Stimulated activated memory B cell treated with anti-CD40 and anti-IgM and Interleukin-4, amounts not matched to agents 10 μg/mL and 1 μg/mL and 100 μg/mL, for 72 hours (primary cell): Measurements from ENCODE around the gene PAK1.
"Not testable (repeated sequence)": the region's sequence is repeated elsewhere in the genome, so short reads cannot be mapped to it uniquely, and the experiment has no call there.

Experiments used
- ATAC-seq: fragments of 150-1000 bp; cut with Tn5 transposase; 2 replicates; pipeline ENCODE4 v1.10.0; 2021
- H3K27ac Mint-ChIP-seq: one replicate; pipeline ENCODE4 v1.8.0; 2022; ENCODE audit warnings: mild to moderate bottlenecking, mixed read lengths
- H3K27me3 Mint-ChIP-seq: one replicate; pipeline ENCODE4 v1.8.0; 2022; ENCODE audit warnings: mixed read lengths
- H3K36me3 Mint-ChIP-seq: one replicate; pipeline ENCODE4 v1.8.0; 2022; ENCODE audit warnings: mixed read lengths
- H3K4me1 Mint-ChIP-seq: one replicate; pipeline ENCODE4 v1.8.0; 2022; ENCODE audit warnings: mixed read lengths
- H3K4me3 Mint-ChIP-seq: one replicate; pipeline ENCODE4 v1.8.0; 2022; ENCODE audit warnings: mild to moderate bottlenecking, moderate library complexity, mixed read lengths
- H3K9me3 Mint-ChIP-seq: one replicate; pipeline ENCODE4 v1.8.0; 2022; ENCODE audit warnings: mixed read lengths

PAK1 gene

DNA sequence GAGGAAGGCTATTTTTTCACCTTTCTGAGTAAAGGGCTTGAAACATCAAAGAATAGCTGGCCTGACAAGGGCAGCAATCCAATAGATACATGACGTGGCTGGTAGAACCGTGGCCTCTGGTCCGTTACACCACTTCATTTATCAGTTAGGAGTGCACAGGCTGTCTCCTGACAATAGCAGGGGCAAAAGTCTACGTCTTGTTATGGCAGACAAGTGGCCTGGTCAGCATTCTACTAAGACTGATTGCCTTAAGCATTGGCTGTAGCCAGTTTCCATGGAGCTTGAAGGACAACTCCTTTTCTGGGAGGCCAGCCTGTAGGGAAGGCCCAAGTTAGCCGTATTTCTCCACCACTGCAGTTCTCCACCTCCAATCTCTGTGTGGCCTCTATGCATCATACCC is 163.2 kb downstream of the PAK1 start:
- Mint-ChIP-seq H3K4me3 (no peak overlapping the region), H3K27me3 (no peaks in the 10 kb centered on the region), H3K9me3 (no peaks in the 10 kb centered on the region), H3K4me1 (no peaks in the 10 kb centered on the region), H3K27ac (no peak overlapping the region), H3K36me3 (no peaks in the 10 kb centered on the region)
- ATAC-seq, result no peak

DNA sequence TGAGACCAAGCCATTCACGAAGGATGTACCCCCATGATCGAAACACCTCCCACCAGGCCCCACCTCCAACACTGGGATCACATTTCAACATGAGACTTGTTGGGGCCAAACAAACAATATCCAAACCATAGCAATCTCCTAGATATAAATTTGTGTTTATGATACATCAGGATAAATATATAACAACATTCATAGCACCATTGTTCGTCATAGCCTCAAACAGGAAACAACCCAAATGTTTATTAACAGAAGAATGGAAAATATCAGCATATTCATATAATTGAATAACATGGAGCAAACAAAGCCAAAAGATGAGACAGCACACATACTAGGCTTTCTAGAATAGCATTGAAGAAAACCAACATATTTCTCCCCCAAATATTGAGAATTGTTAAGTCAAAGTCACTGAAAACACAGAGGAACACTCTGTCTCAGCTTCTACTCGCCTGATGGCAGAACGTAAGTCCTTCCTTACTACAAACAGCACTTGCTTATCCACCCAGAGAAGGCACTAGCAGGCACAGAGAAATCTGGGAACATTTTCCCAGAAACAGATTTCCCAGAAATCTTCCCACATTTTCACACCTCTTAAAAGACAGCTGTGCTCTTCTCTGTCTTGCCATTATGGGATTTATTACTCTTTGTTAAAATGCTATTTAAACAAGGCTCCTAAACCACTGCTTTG is 164.4 kb downstream of the PAK1 start:
- H3K36me3 Mint-ChIP-seq, result no peaks in the 10 kb centered on the region
- H3K27me3 Mint-ChIP-seq, result no peaks in the 10 kb centered on the region
- no peak overlapping the region for H3K4me3 Mint-ChIP-seq
- H3K9me3 Mint-ChIP-seq, result no peaks in the 10 kb centered on the region
- ATAC-seq, result no peak
- no peaks in the 10 kb centered on the region for H3K4me1 Mint-ChIP-seq
- H3K27ac Mint-ChIP-seq, result no peak overlapping the region

DNA sequence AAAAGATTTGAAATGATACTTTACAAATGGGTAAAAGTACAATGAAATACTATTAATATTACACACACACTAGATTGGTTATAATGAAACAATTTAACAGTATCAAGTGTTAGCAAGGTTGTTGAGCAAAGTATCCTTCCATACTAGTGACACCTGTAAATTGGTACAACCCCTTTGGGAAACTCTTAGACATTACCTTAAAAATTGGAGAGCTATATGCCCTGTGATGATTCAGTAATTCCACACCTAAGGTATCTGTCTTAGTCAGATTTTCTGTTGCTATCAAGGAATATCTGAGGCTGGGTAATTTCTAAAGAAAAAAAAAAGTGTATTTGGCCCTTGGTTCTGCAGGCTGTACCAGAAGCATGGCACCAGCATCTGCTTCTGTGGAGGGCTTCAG is 165.1 kb downstream of the PAK1 start:
- no peaks in the 10 kb centered on the region for H3K27me3 Mint-ChIP-seq
- H3K36me3 Mint-ChIP-seq, result no peaks in the 10 kb centered on the region
- ATAC-seq, result no peak
- no peak overlapping the region for H3K4me3 Mint-ChIP-seq
- H3K4me1 Mint-ChIP-seq, result no peaks in the 10 kb centered on the region
- H3K27ac Mint-ChIP-seq, result no peak overlapping the region
- no peaks in the 10 kb centered on the region for H3K9me3 Mint-ChIP-seq

DNA sequence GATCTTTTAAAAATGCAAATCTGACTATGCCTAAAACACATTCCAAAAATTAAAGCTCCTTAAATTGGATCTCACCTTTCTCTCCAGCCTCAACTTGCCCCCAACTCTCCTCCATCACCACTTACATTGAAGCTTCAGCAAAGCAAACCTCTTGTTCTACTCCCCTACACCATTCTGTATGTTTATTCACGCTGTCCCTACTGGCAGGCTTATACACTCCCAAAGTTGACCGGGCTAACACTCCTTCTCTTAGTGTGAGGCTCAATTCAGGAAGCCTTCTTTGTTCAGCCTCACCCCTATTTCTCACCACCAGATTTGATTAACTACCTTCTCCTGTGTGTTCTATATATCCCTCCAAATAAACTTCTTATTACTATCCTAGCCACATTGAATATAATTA is 170.6 kb downstream of the PAK1 start:
- H3K27me3 Mint-ChIP-seq, result no peaks in the 10 kb centered on the region
- ATAC-seq, result no peak
- H3K27ac Mint-ChIP-seq, result no peak overlapping the region
- no peaks in the 10 kb centered on the region for H3K4me1 Mint-ChIP-seq
- H3K36me3 Mint-ChIP-seq, result no peaks in the 10 kb centered on the region
- peaks cover 3% of the 10 kb centered on the region for H3K9me3 Mint-ChIP-seq
- H3K4me3 Mint-ChIP-seq, result no peak overlapping the region

DNA sequence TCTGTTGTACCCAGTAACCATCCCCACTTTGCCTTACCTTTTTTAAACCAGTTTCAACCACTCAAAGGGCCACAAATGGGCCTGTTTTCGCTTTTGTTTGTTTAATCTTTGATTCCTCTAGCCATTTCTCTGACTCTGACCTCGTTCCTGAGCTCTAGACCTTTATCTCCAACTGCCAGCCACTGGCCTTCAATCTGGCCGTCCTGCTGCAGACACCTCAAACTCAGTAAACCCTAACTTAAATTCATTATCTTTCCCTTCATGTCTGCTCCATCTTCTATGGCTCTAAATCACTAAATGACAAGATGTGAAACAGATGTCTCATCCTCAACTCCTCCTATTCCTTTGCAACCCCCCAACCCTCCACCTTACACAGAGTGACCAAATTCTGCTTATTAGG is 171.1 kb downstream of the PAK1 start:
- Mint-ChIP-seq H3K27me3 (no peaks in the 10 kb centered on the region), H3K27ac (no peak overlapping the region), H3K4me1 (no peaks in the 10 kb centered on the region), H3K4me3 (no peak overlapping the region), H3K36me3 (no peaks in the 10 kb centered on the region), H3K9me3 (peaks cover 3% of the 10 kb centered on the region)
- no peak for ATAC-seq

DNA sequence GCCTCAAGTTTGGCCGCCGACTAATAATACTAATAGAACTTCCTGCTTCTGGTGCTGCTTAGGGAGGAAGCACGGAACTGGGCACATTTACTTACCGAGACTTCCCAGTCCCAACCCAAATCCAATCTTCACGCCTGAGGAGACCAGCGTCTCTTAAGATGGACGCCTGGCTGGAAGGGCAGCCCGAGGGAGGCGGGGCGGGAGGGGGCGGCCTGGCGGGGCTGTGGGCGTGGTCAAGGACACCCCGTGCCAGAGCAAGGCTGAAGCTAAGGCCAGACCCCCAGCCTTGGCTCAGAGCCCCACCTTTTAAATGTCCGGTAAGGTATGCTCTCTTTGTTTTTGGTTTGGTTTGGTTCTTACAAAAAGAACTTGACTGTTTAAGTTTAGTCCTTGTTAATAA is 172.4 kb downstream of the PAK1 start, which contains the start of gene GDPD4:
Gene GDPD4, minus strand, starts transcription at position 177 of the 400 bp plus-strand sequence. CDS start 16,549 bp downstream, outside the sequence.
- no peaks in the 10 kb centered on the region for H3K27me3 Mint-ChIP-seq
- no peaks in the 10 kb centered on the region for H3K4me1 Mint-ChIP-seq
- no peak within 1 kb of the TSS for H3K4me3 Mint-ChIP-seq
- peaks cover 3% of the 10 kb centered on the region for H3K9me3 Mint-ChIP-seq
- no peak within 1 kb of the TSS for H3K27ac Mint-ChIP-seq
- no peaks in the 10 kb centered on the region for H3K36me3 Mint-ChIP-seq
- no peak for ATAC-seq

DNA sequence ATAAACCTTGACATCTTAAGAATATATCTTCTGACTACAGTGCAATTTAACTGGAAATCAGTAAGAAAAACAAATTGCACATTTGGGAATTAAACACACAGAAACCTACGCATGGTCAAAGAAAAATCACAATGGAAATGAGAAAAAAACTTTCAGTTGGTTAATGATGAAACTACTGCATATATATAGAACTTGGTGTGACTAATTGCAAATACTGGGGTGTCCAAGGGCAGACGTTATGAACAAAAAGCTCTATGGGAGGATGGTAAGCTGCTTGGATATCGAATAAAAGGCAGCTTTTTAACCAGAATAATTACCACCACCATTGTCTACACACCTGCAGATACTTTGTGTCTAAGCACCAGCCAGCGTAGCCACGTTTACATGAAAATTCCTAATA is 173.2 kb downstream of the PAK1 start:
- no peak overlapping the region for H3K4me3 Mint-ChIP-seq
- H3K27me3 Mint-ChIP-seq, result no peaks in the 10 kb centered on the region
- no peak for ATAC-seq
- H3K9me3 Mint-ChIP-seq, result peaks cover 3% of the 10 kb centered on the region
- no peaks in the 10 kb centered on the region for H3K36me3 Mint-ChIP-seq
- no peak overlapping the region for H3K27ac Mint-ChIP-seq
- no peaks in the 10 kb centered on the region for H3K4me1 Mint-ChIP-seq

DNA sequence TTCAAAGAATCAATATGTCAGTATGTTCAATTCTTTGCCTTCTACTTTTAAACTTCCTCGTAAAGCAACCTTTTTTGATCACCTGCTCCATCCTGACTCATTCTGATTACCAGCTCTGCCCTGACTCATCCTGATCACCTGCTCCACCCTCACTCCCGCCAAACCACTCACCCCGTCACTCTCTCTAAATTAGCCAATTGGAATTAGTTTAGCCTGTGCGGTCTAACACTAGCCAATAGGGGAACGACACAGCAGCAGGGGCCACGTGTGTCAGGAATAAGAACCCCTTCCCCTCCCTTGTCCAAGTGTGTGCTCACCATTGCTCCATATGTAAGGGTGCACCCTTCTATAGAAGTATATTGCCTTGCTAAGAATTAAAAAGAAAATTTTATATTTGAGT is 173.9 kb downstream of the PAK1 start:
- not testable (repeated sequence) for H3K36me3 Mint-ChIP-seq, H3K9me3 Mint-ChIP-seq, H3K4me3 Mint-ChIP-seq, H3K27ac Mint-ChIP-seq, H3K27me3 Mint-ChIP-seq, H3K4me1 Mint-ChIP-seq, ATAC-seq

DNA sequence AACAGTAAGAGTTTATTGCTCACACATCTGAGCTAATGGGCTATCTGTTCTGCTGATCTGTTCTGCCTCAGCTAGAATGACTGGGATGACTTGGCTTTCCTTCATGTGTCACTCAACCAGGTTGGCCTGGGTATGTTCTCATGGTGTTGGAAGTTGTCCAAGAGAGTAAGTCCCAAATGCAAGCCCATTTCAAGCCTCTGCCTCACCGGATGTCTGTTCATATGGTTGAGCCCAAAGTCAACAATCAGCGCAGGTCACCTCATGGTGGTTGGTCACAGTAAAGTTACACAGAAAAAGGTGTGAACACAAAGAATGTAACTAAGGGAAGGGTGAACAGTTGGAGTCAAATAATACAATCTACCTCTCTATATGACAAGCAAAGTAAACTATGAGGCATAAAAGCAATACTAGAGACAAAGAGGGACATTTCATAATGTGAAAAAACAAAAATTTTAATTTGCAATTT is 174.3 kb downstream of the PAK1 start:
- H3K27ac Mint-ChIP-seq, result no peak overlapping the region
- no peak overlapping the region for H3K4me3 Mint-ChIP-seq
- H3K27me3 Mint-ChIP-seq, result no peaks in the 10 kb centered on the region
- no peaks in the 10 kb centered on the region for H3K4me1 Mint-ChIP-seq
- ATAC-seq, result no peak
- no peaks in the 10 kb centered on the region for H3K36me3 Mint-ChIP-seq
- peaks cover 3% of the 10 kb centered on the region for H3K9me3 Mint-ChIP-seq

DNA sequence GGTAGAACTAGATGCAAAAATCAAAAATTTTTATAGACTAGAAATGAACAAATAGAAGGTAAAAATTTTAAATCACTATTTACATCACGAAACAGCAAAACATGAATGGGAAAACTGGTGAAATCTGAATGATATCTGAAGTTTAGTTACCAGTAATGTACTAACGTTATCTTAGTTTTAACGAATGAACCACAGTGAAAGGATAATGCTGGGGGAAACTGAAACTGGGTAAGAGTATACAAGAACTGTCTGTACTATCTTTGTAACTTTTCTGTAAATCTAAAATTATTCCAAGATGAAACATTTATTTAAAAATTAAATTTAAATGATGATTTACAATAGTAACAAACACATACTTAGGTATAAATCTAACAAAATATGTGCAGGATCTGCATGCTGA is 179.9 kb downstream of the PAK1 start:
- Mint-ChIP-seq H3K27me3 (peaks cover 9% of the 10 kb centered on the region), H3K4me1 (no peaks in the 10 kb centered on the region), H3K9me3 (peaks cover 3% of the 10 kb centered on the region), H3K27ac (no peak overlapping the region), H3K4me3 (no peak overlapping the region), H3K36me3 (no peaks in the 10 kb centered on the region)
- no peak for ATAC-seq

DNA sequence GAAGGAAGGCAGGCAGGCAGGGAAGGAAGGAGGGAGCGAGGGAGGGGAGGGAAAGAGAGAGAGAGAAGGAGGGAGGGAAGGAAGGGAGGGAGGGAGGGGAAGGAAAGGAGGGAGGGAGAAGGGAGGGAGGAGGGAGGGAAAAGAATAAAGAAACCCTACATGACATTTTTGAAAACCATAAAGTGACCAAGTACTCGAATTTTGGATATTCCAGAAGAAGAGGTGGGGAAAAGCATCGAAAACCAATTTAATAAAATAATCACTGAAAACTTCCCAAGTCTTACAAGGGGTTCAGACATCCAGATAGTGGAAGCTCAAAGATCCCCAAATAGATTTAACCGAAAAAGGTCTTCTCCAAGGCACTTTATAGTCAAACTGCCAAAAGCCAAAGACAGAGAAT is 184.2 kb downstream of the PAK1 start:
- no peak for ATAC-seq
- no peak overlapping the region for H3K4me3 Mint-ChIP-seq
- H3K36me3 Mint-ChIP-seq, result no peaks in the 10 kb centered on the region
- H3K4me1 Mint-ChIP-seq, result no peaks in the 10 kb centered on the region
- H3K9me3 Mint-ChIP-seq, result peaks cover 3% of the 10 kb centered on the region
- peaks cover 43% of the 10 kb centered on the region for H3K27me3 Mint-ChIP-seq
- H3K27ac Mint-ChIP-seq, result no peak overlapping the region

DNA sequence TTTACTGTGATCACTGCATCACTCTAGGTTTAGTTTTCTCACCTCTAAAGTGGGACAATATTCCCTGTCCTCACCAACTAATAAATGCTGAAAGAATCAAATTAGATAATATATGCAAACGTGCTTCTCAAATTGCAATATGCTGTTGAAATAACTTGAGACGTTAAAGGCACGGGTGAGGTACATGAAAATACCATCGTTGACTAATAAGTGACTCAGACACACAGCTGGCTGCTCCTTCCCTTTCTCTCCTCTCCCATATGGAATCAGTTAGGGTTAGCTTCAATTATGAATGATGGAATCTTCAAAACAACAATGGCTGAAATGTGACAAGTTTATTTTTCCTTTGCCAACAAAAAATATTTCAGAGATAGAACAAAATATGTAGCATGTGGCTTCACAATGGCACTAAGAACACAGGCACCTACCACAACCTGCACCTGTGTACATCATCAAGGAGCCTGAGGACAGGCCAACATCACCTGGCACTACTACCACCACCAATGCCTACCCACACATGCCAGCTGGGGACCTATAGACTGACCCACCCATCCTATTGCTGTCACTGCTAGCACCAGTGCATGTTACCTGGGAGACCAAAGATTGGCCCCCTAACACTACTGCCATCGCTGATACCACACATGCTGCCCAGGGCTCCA is 186.2 kb downstream of the PAK1 start:
- peaks cover 46% of the 10 kb centered on the region for H3K27me3 Mint-ChIP-seq
- no peak overlapping the region for H3K27ac Mint-ChIP-seq
- no peaks in the 10 kb centered on the region for H3K9me3 Mint-ChIP-seq
- H3K4me3 Mint-ChIP-seq, result no peak overlapping the region
- no peaks in the 10 kb centered on the region for H3K36me3 Mint-ChIP-seq
- no peak for ATAC-seq
- no peaks in the 10 kb centered on the region for H3K4me1 Mint-ChIP-seq

DNA sequence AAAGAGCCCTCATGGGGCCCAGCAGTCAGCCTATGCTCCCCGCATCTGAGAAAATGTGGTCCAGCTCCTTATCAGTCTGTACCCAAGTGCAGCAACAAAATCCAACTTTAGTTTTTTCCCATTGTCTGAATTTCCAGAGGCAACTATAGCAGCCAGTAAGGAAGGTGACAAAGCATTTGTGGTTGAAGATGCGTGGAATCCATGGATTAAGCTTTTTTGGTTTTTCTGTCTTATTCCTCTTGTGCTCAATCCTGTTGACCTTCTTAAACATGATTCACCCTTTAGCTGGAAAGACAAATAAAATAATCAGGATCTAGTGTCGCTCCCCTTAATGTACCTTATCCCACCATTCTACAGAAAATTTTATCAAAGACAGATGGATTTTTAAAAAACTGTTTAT is 186.8 kb downstream of the PAK1 start:
- H3K4me3 Mint-ChIP-seq, result no peak overlapping the region
- no peaks in the 10 kb centered on the region for H3K4me1 Mint-ChIP-seq
- no peaks in the 10 kb centered on the region for H3K36me3 Mint-ChIP-seq
- ATAC-seq, result no peak
- peaks cover 52% of the 10 kb centered on the region for H3K27me3 Mint-ChIP-seq
- H3K9me3 Mint-ChIP-seq, result no peaks in the 10 kb centered on the region
- no peak overlapping the region for H3K27ac Mint-ChIP-seq

DNA sequence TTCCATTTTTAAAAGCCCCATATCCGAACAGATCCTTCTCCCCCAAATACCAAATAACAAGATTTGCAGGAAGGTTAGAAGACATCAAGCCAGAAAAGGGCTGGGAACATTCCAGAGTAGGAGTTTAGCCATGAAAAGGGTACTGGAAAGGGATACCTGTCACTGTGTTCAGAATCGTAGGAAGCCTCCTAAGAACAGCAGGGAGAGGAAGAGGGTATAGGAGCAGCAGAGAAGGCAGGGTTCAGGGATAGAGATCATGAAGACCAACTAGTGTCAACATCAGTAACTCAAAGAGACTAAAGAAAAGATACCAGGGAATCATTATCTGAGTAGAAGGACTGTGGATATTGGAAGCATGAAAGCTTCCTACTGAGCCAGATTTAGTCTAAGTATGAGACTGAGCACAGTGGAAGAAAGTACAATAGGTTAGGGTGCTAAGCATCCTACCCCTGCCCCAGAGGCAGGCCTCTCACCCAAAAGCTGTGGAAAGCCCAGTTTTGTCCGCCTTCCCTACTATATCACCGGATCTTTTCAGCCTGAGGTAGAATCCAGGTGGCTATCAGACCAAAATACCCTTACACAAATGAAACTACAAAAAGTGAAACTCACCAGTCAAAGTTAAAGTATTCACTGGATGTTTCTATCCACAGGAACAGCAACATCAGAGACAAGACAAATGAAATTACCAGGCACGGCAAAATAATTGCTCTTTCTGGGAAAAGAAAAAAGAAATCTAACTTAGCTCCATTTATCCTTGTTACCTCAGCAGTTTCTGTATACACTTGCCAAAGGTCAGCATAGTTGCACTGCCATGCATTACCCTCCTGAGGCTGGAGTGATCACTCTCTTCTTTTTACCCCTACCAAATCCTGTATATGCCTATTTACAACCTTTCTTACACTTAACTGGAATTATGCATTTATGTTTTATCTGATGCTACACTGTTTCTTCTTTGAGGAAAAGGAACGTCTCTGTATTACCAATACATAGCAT is 189.1 kb downstream of the PAK1 start:
- no peak for ATAC-seq
- peaks cover 64% of the 10 kb centered on the region for H3K27me3 Mint-ChIP-seq
- no peak overlapping the region for H3K27ac Mint-ChIP-seq
- no peak overlapping the region for H3K4me3 Mint-ChIP-seq
- no peaks in the 10 kb centered on the region for H3K9me3 Mint-ChIP-seq
- no peaks in the 10 kb centered on the region for H3K4me1 Mint-ChIP-seq
- no peaks in the 10 kb centered on the region for H3K36me3 Mint-ChIP-seq

DNA sequence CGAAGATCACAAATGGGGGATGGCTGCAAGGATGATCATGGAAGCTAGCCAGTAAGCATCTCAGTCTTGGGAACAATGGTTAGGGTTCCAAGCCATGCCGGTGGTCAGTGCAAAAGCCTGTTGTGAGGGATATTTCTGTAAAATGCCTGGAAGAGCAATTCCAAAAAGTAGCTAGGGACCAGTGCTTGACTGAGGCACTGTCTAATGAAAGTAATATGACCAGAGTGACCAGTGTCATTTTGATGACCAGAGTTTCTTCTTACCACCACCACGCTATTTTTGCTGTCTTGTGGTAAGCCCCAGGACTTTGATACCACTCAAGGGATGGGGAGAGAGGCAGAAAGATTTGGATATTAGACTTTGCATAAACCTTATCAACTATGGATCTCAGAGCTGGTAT is 190.8 kb downstream of the PAK1 start:
- H3K4me3 Mint-ChIP-seq, result no peak overlapping the region
- no peaks in the 10 kb centered on the region for H3K9me3 Mint-ChIP-seq
- no peak overlapping the region for H3K27ac Mint-ChIP-seq
- ATAC-seq, result no peak
- H3K4me1 Mint-ChIP-seq, result no peaks in the 10 kb centered on the region
- H3K36me3 Mint-ChIP-seq, result no peaks in the 10 kb centered on the region
- peaks cover 64% of the 10 kb centered on the region for H3K27me3 Mint-ChIP-seq
